ENCODE measurements around the gene SMYD3.

DNA sequence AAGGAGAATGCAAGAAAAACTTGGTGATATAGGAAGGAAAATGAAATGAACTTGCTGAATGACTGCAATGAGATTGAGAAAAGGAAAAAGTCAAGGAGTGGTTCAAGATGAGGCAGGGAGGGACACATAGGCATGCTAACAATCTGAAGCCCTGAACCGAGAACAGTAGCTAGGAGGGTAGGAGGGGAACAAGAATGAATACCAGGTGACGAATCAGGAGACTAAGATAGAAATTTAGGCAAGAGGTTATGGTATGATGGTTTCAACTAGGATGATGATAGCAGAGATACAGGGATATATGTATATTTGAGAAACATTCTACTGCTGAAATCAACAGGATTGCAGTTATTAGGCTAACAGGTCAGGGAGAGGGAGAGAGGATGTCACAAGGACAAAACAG is 44.1 kb downstream of the SMYD3 start:
- no peak for TF ChIP-seq POLR2AphosphoS5 (IDR thresholded peaks at IDR 0.05; ENCODE audit: low read depth, low read length)
- TF ChIP-seq, protein P1, sequence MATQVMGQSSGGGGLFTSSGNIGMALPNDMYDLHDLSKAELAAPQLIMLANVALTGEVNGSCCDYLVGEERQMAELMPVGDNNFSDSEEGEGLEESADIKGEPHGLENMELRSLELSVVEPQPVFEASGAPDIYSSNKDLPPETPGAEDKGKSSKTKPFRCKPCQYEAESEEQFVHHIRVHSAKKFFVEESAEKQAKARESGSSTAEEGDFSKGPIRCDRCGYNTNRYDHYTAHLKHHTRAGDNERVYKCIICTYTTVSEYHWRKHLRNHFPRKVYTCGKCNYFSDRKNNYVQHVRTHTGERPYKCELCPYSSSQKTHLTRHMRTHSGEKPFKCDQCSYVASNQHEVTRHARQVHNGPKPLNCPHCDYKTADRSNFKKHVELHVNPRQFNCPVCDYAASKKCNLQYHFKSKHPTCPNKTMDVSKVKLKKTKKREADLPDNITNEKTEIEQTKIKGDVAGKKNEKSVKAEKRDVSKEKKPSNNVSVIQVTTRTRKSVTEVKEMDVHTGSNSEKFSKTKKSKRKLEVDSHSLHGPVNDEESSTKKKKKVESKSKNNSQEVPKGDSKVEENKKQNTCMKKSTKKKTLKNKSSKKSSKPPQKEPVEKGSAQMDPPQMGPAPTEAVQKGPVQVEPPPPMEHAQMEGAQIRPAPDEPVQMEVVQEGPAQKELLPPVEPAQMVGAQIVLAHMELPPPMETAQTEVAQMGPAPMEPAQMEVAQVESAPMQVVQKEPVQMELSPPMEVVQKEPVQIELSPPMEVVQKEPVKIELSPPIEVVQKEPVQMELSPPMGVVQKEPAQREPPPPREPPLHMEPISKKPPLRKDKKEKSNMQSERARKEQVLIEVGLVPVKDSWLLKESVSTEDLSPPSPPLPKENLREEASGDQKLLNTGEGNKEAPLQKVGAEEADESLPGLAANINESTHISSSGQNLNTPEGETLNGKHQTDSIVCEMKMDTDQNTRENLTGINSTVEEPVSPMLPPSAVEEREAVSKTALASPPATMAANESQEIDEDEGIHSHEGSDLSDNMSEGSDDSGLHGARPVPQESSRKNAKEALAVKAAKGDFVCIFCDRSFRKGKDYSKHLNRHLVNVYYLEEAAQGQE (IDR thresholded peaks at IDR 0.05; ENCODE audit: insufficient read depth in 1 of 2, low read depth in 2 of 2, low read length in 1 of 2) = no peak
- no peak for TF ChIP-seq TCF7L2 (IDR thresholded peaks at IDR 0.05; ENCODE audit: low read depth, low read length)

All from Panc1 (cell line).